ENCODE data around the gene FOXN4.
A peak's percentile ranks its signal among the peaks of the same experiment; 100 is the strongest.

Gene FOXN4

DNA sequence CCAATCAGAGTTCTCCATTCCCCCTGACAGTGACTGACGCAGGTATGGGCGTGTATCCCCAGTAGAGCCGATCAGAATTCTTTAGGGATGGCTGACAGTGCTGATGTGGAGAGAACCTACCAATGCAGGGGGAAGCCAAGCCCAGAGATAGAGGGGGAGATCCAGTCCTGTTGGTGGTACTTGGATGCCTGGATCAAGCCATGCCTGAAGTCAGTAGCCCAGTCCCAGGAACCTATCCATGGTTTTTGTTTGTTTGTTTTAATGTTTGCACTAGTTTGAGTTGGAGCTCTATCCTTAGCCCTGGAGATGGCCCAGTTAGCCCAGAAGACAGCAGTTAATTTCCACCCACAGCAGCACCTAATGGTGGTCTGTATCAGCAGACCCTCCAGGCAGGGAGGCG, 40.2 kb downstream of the FOXN4 start:
- TF ChIP-seq, protein P1, sequence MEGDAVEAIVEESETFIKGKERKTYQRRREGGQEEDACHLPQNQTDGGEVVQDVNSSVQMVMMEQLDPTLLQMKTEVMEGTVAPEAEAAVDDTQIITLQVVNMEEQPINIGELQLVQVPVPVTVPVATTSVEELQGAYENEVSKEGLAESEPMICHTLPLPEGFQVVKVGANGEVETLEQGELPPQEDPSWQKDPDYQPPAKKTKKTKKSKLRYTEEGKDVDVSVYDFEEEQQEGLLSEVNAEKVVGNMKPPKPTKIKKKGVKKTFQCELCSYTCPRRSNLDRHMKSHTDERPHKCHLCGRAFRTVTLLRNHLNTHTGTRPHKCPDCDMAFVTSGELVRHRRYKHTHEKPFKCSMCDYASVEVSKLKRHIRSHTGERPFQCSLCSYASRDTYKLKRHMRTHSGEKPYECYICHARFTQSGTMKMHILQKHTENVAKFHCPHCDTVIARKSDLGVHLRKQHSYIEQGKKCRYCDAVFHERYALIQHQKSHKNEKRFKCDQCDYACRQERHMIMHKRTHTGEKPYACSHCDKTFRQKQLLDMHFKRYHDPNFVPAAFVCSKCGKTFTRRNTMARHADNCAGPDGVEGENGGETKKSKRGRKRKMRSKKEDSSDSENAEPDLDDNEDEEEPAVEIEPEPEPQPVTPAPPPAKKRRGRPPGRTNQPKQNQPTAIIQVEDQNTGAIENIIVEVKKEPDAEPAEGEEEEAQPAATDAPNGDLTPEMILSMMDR (IDR thresholded peaks at IDR 0.05; ENCODE audit: insufficient read depth, low read length, missing control alignments): no peak
- CTCF ChIA-PET: interaction anchor here (1.5 to 1.9 kb wide), 2 partner anchors 116 to 157 kb away, joined by 4 to 5 read pairs; no protein-coding TSS in a partner anchor
- H3K4me3 ChIP-seq (ENCODE audit: low read depth, low read length): no peak overlapping the region
- no peak for DNase-seq (ENCODE audit: low read depth, low spot score)
- POLR2A ChIA-PET: no interaction called here

DNA sequence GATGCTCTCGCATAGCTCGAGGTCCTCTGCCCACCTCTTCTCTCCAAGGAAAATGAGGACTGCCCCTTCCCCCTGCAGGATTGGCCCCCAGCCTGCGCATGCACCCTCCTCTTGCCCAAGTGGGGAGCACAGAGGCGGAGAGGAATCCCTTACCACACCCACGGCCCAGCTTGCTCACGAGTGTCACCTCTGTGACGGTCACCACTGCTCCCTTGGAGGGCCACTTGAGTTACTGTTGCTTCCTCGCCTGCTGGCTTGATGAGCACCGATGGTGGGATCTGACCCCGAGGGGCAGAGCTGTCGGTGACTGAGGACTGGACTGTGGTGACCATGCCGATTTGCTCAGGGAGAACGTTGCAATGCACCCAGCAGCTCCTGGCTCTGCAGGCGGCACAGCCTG, 41.7 kb downstream of the FOXN4 start:
- TF ChIP-seq, protein P1 (IDR thresholded peaks at IDR 0.05; ENCODE audit: insufficient read depth, low read length, missing control alignments): no peak
- POLR2A ChIA-PET: no interaction called here
- CTCF ChIA-PET: interaction anchor here (2.7 to 2.8 kb wide), 2 partner anchors 118 to 120 kb away, joined by 11 to 14 read pairs; no protein-coding TSS in a partner anchor
- DNase-seq (ENCODE audit: low read depth, low spot score): no peak
- no peak overlapping the region for H3K4me3 ChIP-seq (ENCODE audit: low read depth, low read length)

DNA sequence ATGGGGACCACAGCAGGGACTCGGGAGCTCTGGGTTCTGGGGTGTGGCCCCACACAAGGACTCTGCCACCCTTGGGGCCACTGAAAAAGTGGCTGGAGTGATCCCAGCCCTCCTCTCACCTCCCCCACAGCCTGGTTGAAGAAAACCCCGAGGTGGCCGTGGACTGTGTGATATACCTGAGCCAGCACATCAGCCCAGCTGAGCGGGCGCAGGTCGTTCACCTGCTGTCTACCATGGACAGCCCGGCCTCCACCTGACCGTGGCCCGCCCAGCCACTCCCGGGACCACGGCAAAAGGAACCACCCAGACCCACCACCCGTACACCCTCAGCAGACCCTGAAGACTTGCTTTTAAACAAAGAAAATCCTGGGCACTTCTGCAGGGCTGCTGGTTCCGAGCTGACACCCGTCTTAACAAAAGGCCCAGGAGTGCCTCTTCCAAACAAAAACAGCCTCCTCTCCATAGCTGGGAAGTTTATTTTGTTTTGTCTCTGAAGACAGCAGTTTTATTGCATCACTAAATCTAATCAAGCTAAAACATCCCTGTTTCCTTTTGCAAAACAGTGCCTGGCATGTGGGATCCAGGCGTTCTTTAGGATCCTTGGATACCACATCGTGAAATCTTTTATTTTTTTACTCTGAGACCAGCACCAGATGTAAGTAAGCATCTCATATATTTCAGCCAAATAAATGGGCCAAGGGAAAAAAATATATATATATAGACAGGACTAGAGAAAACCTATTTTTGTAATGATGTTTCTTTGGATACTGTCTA, 42.8 kb downstream of the FOXN4 start:
- POLR2A ChIA-PET: no interaction called here
- DNase-seq (ENCODE audit: low read depth, low spot score): no peak
- TF ChIP-seq, protein P1 (IDR thresholded peaks at IDR 0.05; ENCODE audit: insufficient read depth, low read length, missing control alignments): no peak
- H3K4me3 ChIP-seq (ENCODE audit: low read depth, low read length): no peak overlapping the region
- CTCF ChIA-PET: interaction anchor here (2.0 to 2.8 kb wide), 3 partner anchors 119 to 127 kb away, joined by 4 to 14 read pairs (median 11); no protein-coding TSS in a partner anchor

DNA sequence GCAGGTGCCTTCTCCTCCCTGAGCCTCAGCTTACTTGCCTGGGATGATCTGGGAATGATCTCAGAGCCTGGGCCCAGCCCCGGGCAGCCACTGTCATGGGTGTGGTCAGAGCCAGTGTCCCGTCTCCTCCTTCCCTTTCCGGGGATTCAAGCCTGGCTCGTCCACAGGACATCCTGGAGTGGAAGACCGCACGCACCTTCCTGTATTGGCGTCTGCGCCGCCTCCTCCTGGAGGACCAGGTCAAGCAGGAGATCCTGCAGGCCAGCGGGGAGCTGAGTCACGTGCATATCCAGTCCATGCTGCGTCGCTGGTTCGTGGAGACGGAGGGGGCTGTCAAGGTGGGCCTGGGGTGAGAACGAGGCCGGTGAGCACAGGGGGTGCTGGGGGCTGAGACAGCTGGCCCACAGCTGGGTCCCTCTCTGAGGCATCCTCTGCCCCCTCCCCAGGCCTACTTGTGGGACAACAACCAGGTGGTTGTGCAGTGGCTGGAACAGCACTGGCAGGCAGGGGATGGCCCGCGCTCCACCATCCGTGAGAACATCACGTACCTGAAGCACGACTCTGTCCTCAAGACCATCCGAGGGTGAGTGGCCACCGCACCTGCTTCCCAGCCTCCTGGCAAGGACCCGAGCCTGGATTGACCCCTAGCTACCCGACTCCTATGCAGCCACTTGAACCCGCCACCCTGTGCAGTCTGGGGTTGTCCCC, 44.0 kb downstream of the FOXN4 start:
- ChIA-PET CTCF (interaction anchor here (1.2 to 4.4 kb wide), 7 partner anchors 11 to 153 kb away, joined by 3 to 23 read pairs (median 11); no protein-coding TSS in a partner anchor), POLR2A (no interaction called here)
- no peak overlapping the region for H3K4me3 ChIP-seq (ENCODE audit: low read depth, low read length)
- DNase-seq (ENCODE audit: low read depth, low spot score): no peak
- TF ChIP-seq, protein P1 (IDR thresholded peaks at IDR 0.05; ENCODE audit: insufficient read depth, low read length, missing control alignments): no peak

DNA sequence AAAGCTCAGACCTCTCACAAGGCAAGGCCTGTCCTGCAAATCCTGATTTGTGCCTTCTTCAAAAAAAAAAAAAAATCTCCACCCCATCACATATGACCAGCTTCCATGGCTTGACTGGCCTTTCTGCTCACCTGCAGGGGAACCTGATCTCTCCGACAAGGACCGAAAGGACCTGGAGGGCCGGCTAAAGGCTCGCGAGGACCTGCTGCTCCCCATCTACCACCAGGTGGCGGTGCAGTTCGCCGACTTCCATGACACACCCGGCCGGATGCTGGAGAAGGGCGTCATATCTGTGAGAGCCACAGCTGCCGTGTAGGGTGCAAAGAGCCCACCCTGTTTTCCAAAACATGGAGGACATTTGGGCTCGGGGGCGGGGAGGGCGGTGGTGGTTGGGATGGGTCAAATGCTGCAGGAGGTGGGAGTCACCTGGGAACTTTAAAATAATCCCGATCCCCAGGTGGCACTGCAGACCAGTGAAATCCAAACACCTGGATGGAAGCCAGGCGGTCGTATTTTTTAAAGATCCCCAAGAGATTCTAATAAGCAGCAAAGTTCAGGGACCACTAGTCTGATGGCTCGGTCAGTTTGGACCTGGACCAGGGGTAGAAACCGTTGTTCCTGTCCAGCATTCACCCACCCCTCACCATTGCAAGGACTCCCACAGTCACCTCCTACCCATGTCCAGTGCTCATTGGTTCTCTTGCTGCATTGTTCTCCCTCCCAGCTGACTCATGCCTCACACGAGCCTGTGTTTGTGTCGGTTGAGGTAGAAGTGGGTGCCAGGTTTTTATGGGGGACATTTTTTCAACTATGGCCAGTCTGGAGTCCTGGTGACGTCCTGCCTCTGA, 44.8 kb downstream of the FOXN4 start:
- TF ChIP-seq, protein P1 (IDR thresholded peaks at IDR 0.05; ENCODE audit: insufficient read depth, low read length, missing control alignments): peak; percentile 87
- ChIA-PET POLR2A (no interaction called here), CTCF (interaction anchor here (0.8 to 4.4 kb wide), 15 partner anchors 11 to 152 kb away, joined by 3 to 23 read pairs (median 6); no protein-coding TSS in a partner anchor)
- no peak overlapping the region for H3K4me3 ChIP-seq (ENCODE audit: low read depth, low read length)
- no peak for DNase-seq (ENCODE audit: low read depth, low spot score)

All from AG04449 (cell line).